Measurements from ENCODE around the gene COA3. TPM values are rescaled to one million over a fixed set of nuclear protein-coding genes. Genes with fewer than 3 reads are reported as not detected.

The COA3 gene
- total and polyA plus RNA-seq, 2 experiments from 2014 or later, result 81.2 to 138 TPM

- ATAC-seq (peak; percentile 50), DNase-seq (ENCODE audit: low spot score) (no peak)
- Histone ChIP-seq H3K9me2 (ENCODE audit: insufficient read depth) (no peaks in the 10 kb centered on the region), H3K27me3 (ENCODE audit: insufficient read depth) (no peaks in the 10 kb centered on the region), H3K4me1 (ENCODE audit: insufficient read depth) (peaks cover 5% of the 10 kb centered on the region; the same call in 1 of the 2 replicates), H3K36me3 (ENCODE audit: insufficient read depth) (peaks cover 23% of the 10 kb centered on the region), H3K27ac (ENCODE audit: low read depth) (peak overlapping the region; percentile 95), H4K20me1 (replicated peaks; ENCODE audit: insufficient read depth) (peaks cover 8% of the 10 kb centered on the region; the same call in 1 of the 2 replicates), H3F3A (replicated peaks; ENCODE audit: low read depth) (no peaks in the 10 kb centered on the region; the same call in 1 of the 2 replicates), H3K4me3 (peak overlapping the region; percentile 99), H3K79me2 (replicated peaks; ENCODE audit: insufficient read depth) (peaks cover 30% of the 10 kb centered on the region), H3K4me2 (peak overlapping the region; percentile 100), H2AFZ (peak overlapping the region; percentile 53)
- Mint-ChIP-seq H3K36me3 (ENCODE audit: low read depth) (peaks cover 31% of the 10 kb centered on the region), H3K27ac (peak overlapping the region; percentile 100), H3K27me3 (ENCODE audit: insufficient read depth, low read depth, poor library complexity) (peaks cover 10% of the 10 kb centered on the region), H3K4me3 (peak overlapping the region; percentile 95), H3K9me3 (no peaks in the 10 kb centered on the region), H3K4me1 (peaks cover 16% of the 10 kb centered on the region)
- TF ChIP-seq NANOG (IDR thresholded peaks at IDR 0.05; ENCODE audit: borderline replicate concordance) (no peak), EZH2phosphoT487 (IDR thresholded peaks at IDR 0.05; ENCODE audit: unreplicated experiment) (no peak), EZH2 (IDR thresholded peaks at IDR 0.05; ENCODE audit: low read depth, unreplicated experiment) (no peak), CTCF (conservative IDR thresholded peaks at IDR 0.05; ENCODE audit: low read depth in 2 of 2) (no peak), STAT1 (IDR thresholded peaks at IDR 0.05; ENCODE audit: unreplicated experiment) (no peak), ZNF331 (CRISPR knock-in tag; IDR thresholded peaks at IDR 0.05; ENCODE audit: low read depth) (no peak), ZNF462 (CRISPR knock-in tag; IDR thresholded peaks at IDR 0.05) (no peak), ZNF114 (CRISPR knock-in tag; IDR thresholded peaks at IDR 0.05) (no peak), REST (IDR thresholded peaks at IDR 0.05; ENCODE audit: unreplicated experiment) (no peak)
Observed at GRCh38 chr17:42832213-42832933, 33.9 kb upstream of the COA3 start.

Data from GM23338 (cell line).